Brain microvascular endothelial cell (primary cell): Measurements from ENCODE around the gene COL8A1.
"Not testable (repeated sequence)": the region's sequence is repeated elsewhere in the genome, so short reads cannot be mapped to it uniquely, and the experiment has no call there.

ENCODE experiments used
- DNase-seq: peaks from one replicate; pipeline ENCODE4 v3.0.0-alpha.2; 2020
- H3K27ac ChIP-seq: fragments of 250-450 bp; sonication (Bioruptor Pico); 2 replicates; pipeline ENCODE4 v1.5.1; 2020; ENCODE audit warnings: mild to moderate bottlenecking, moderate library complexity
- H3K27me3 ChIP-seq: fragments of 250-450 bp; sonication (Bioruptor Pico); replicated peaks from 2 replicates; pipeline ENCODE4 v1.5.1; 2020; ENCODE audit warnings: mild to moderate bottlenecking
- H3K36me3 ChIP-seq: fragments of 250-450 bp; sonication (Bioruptor Pico); replicated peaks from 2 replicates; pipeline ENCODE4 v1.5.1; 2020; ENCODE audit warnings: mild to moderate bottlenecking
- H3K4me3 ChIP-seq: 2 replicates; pipeline ENCODE4 v1.5.1; 2011; ENCODE audit warnings: low read depth, mild to moderate bottlenecking, control low read depth, low read length, moderate library complexity
- CTCF ChIP-seq: IDR thresholded peaks from 2 replicates; pipeline ENCODE4 v1.5.1; 2011; ENCODE audit warnings: low read depth, mild to moderate bottlenecking, moderate library complexity, low read length, control low read depth, inconsistent platforms; ENCODE audit errors: missing control alignments
- in situ Hi-C: cut with HindIII; loops from 2 replicates; pipeline ENCODE4 v1.10.0; 2017; ENCODE audit warnings: low sequenced_read_pairs, low pct_ligation_motif_present

The COL8A1 gene

GRCh38 chr3:99838755-99839154 lies 200.4 kb downstream of the COL8A1 start:
- Histone ChIP-seq H3K36me3 (no peaks in the 10 kb centered on the region), H3K4me3 (no peak overlapping the region), H3K27ac (no peak overlapping the region), H3K27me3 (no peaks in the 10 kb centered on the region)
- in situ Hi-C loops: loop anchor here (25.0 kb wide), 2 partner anchors 224 to 424 kb away; partner anchors contain the start of gene TBC1D23
- no peak for TF ChIP-seq CTCF
- no peak for DNase-seq

GRCh38 chr3:99839613-99840012 lies 201.2 kb downstream of the COL8A1 start:
- Histone ChIP-seq H3K27me3 (no peaks in the 10 kb centered on the region), H3K4me3 (no peak overlapping the region), H3K36me3 (no peaks in the 10 kb centered on the region), H3K27ac (no peak overlapping the region)
- no peak for TF ChIP-seq CTCF
- in situ Hi-C loops: loop anchor here (25.0 kb wide), 2 partner anchors 223 to 423 kb away; partner anchors contain the start of gene TBC1D23
- DNase-seq: no peak

GRCh38 chr3:99841949-99842348 lies 203.6 kb downstream of the COL8A1 start:
- in situ Hi-C loops: loop anchor here (25.0 kb wide), 2 partner anchors 220 to 420 kb away; partner anchors contain the start of gene TBC1D23
- not testable (repeated sequence) for DNase-seq

GRCh38 chr3:99842826-99843589 lies 204.6 kb downstream of the COL8A1 start:
- TF ChIP-seq CTCF: peak; percentile 50
- DNase-seq: no peak

More at GRCh38 chr3:99841949-99842348, 203.6 kb downstream of the COL8A1 start:
- not testable (repeated sequence) for H3K4me3 ChIP-seq, H3K27ac ChIP-seq, H3K27me3 ChIP-seq, H3K36me3 ChIP-seq

GRCh38 chr3:99843590-99844258 lies 205.3 kb downstream of the COL8A1 start:
- Histone ChIP-seq H3K27ac (peak overlapping the region; percentile 2), H3K4me3 (no peak overlapping the region), H3K36me3 (no peaks in the 10 kb centered on the region), H3K27me3 (no peaks in the 10 kb centered on the region)
- no peak for DNase-seq
- in situ Hi-C loops: loop anchor here (25.0 kb wide), 2 partner anchors 219 to 419 kb away; partner anchors contain the start of gene TBC1D23
- TF ChIP-seq CTCF: no peak

More at GRCh38 chr3:99842826-99843589, 204.6 kb downstream of the COL8A1 start:
- in situ Hi-C loops: loop anchor here (25.0 kb wide), 2 partner anchors 219 to 419 kb away; partner anchors contain the start of gene TBC1D23
- Histone ChIP-seq H3K27ac (no peak overlapping the region), H3K4me3 (no peak overlapping the region), H3K36me3 (no peaks in the 10 kb centered on the region), H3K27me3 (no peaks in the 10 kb centered on the region)

GRCh38 chr3:99845331-99845730 lies 206.9 kb downstream of the COL8A1 start:
- in situ Hi-C loops: loop anchor here (25.0 kb wide), 2 partner anchors 217 to 417 kb away; partner anchors contain the start of gene TBC1D23
- no peak overlapping the region for H3K27ac ChIP-seq
- no peak for DNase-seq
- H3K36me3 ChIP-seq: peaks cover 3% of the 10 kb centered on the region
- H3K27me3 ChIP-seq: no peaks in the 10 kb centered on the region
- no peak for TF ChIP-seq CTCF
- no peak overlapping the region for H3K4me3 ChIP-seq
